Measurements from ENCODE around the gene PPP1R37.
A peak's percentile ranks its signal among the peaks of the same experiment; 100 is the strongest.

The PPP1R37 gene

GRCh38 chr19:45075301-45076028 is 17.5 kb upstream of the PPP1R37 start:
- TF ChIP-seq ZNF48 (tag by site-specific recombination; IDR thresholded peaks at IDR 0.05): no peak
- 0 out of 2 replicates have a peak, but pooled peaks have one; percentile 38 for TF ChIP-seq ZBTB7A (tag by site-specific recombination; IDR thresholded peaks at IDR 0.05; ENCODE audit: low read depth)
- 0 out of 2 replicates have a peak, but pooled peaks have one; percentile 6 for TF ChIP-seq KLF1 (tag by site-specific recombination; IDR thresholded peaks at IDR 0.05)
- TF ChIP-seq SP3 (tag by site-specific recombination; IDR thresholded peaks at IDR 0.05): peak; percentile 20; the same call in 1 of the 2 replicates
- peak; percentile 34; the same call in 1 of the 2 replicates for TF ChIP-seq SP2 (tag by site-specific recombination; IDR thresholded peaks at IDR 0.05)
- TF ChIP-seq ZNF777 (tag by site-specific recombination; IDR thresholded peaks at IDR 0.05; ENCODE audit: borderline replicate concordance): peak; percentile 37; the same call in 1 of the 2 replicates
- TF ChIP-seq ZNF571 (tag by site-specific recombination; IDR thresholded peaks at IDR 0.05): no peak
- peak; percentile 60; the same call in 1 of the 2 replicates for TF ChIP-seq ZBTB20 (tag by site-specific recombination; IDR thresholded peaks at IDR 0.05)
- 0 out of 2 replicates have a peak, but pooled peaks have one; percentile 19 for TF ChIP-seq ZNF398 (tag by site-specific recombination; IDR thresholded peaks at IDR 0.05)
- TF ChIP-seq ZBTB48 (tag by site-specific recombination; IDR thresholded peaks at IDR 0.05): peak; percentile 67; the same call in 1 of the 2 replicates
- 0 out of 2 replicates have a peak, but pooled peaks have one; percentile 16 for TF ChIP-seq WT1 (tag by site-specific recombination; IDR thresholded peaks at IDR 0.05)
- TF ChIP-seq KLF8 (tag by site-specific recombination; IDR thresholded peaks at IDR 0.05): peak; percentile 77; the same call in 1 of the 2 replicates
- peak; percentile 90 for TF ChIP-seq BCL11B (tag by site-specific recombination; IDR thresholded peaks at IDR 0.05; ENCODE audit: low read depth)
- peak; percentile 82 for TF ChIP-seq PATZ1 (tag by site-specific recombination; IDR thresholded peaks at IDR 0.05)
- 0 out of 2 replicates have a peak, but pooled peaks have one; percentile 38 for TF ChIP-seq KLF9 (tag by site-specific recombination; IDR thresholded peaks at IDR 0.05; ENCODE audit: low read depth)
- TF ChIP-seq PRDM1 (tag by site-specific recombination; IDR thresholded peaks at IDR 0.05): no peak
- TF ChIP-seq ZFP69B (tag by site-specific recombination; IDR thresholded peaks at IDR 0.05): peak; percentile 53; the same call in 1 of the 2 replicates
- no peak for TF ChIP-seq ZNF37A (tag by site-specific recombination; IDR thresholded peaks at IDR 0.05)

DNA sequence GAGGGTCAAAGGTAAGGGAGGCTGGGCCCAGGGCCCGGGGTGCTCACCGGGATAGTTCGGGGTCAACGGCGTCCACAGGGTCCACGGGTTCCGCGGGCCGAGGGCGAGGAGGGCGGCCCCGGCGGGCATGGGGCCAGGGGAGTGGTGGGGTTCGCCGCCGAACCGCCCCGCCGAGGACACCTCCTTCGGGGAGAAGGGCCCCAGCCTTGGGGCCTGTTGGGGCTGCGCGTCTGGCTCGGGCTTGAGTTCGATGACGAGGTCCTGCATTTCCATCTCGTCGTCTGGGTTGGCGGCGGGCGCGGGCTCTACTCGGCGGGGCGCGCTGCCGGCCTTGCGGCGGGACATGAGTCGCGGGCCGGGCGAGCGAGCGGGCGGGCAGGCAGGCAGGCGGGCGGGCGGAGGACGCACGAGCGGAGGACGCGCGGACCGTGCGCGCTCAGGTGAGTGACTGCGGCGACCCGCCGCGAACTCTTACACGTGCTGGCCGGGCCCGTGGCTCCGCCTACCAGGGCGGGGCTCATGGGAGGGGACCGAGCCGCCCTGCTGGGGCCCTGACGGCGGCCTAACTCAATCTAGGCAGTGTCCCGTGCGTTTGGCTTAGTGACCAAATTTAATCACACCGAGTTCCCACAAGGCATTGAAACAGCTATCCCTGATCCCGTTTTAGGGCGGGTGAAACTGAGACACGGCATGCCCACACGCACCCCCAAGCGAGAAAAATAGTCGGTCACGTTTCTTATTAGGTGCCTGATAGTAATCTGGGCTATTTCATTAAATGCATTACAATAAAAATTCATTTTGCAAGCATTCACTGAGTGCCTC is 16.7 kb upstream of the PPP1R37 start, which contains the start of gene ZNF296:
Gene ZNF296 (minus strand): TSS at position 450 of the 822 bp plus-strand sequence. CDS start 105 bp downstream, at position 345.
- ChIA-PET CTCF (interaction anchor here (0.9 to 1.9 kb wide), 3 partner anchors 17 to 50 kb away, joined by 3 to 6 read pairs (median 3); no protein-coding TSS in a partner anchor), POLR2A (interaction anchor here (0.7 to 1.2 kb wide), 5 partner anchors 13 to 199 kb away, joined by 3 to 11 read pairs (median 4); partner anchors contain the start of gene PPP1R37)
- peaks cover 18% of the 10 kb centered on the region for H3K4me1 ChIP-seq (ENCODE audit: control insufficient read depth, insufficient read depth, low read length)
- H3K4me3 ChIP-seq (ENCODE audit: low read depth, low read length): peak within 1 kb of the TSS; percentile 22
- H3K9me3 ChIP-seq (ENCODE audit: control insufficient read depth, insufficient read depth, low read depth, low read length): no peaks in the 10 kb centered on the region
- peak within 1 kb of the TSS; percentile 53 for H3K27ac ChIP-seq (ENCODE audit: extremely low read depth, low read depth, low read length)
- peaks cover 12 to 17% of the 10 kb centered on the region in 2 experiments; a peak in 2 of 3 replicates for H3K36me3 ChIP-seq (ENCODE audit: control insufficient read depth in 2 of 2, insufficient read depth in 1 of 2, low read length in 2 of 2)
- TF ChIP-seq ZEB2 (tag by site-specific recombination; IDR thresholded peaks at IDR 0.05): peak; percentile 62
- TF ChIP-seq ZNF776 (tag by site-specific recombination; IDR thresholded peaks at IDR 0.05; ENCODE audit: borderline replicate concordance): no peak
- TF ChIP-seq, protein P1, sequence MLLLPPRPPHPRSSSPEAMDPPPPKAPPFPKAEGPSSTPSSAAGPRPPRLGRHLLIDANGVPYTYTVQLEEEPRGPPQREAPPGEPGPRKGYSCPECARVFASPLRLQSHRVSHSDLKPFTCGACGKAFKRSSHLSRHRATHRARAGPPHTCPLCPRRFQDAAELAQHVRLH (tag by site-specific recombination; IDR thresholded peaks at IDR 0.05): no peak
- no peak for TF ChIP-seq ZNF133 (tag by site-specific recombination; IDR thresholded peaks at IDR 0.05)
- TF ChIP-seq, protein P2, sequence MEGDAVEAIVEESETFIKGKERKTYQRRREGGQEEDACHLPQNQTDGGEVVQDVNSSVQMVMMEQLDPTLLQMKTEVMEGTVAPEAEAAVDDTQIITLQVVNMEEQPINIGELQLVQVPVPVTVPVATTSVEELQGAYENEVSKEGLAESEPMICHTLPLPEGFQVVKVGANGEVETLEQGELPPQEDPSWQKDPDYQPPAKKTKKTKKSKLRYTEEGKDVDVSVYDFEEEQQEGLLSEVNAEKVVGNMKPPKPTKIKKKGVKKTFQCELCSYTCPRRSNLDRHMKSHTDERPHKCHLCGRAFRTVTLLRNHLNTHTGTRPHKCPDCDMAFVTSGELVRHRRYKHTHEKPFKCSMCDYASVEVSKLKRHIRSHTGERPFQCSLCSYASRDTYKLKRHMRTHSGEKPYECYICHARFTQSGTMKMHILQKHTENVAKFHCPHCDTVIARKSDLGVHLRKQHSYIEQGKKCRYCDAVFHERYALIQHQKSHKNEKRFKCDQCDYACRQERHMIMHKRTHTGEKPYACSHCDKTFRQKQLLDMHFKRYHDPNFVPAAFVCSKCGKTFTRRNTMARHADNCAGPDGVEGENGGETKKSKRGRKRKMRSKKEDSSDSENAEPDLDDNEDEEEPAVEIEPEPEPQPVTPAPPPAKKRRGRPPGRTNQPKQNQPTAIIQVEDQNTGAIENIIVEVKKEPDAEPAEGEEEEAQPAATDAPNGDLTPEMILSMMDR (tag by site-specific recombination; IDR thresholded peaks at IDR 0.05): no peak
- TF ChIP-seq ZNF112 (tag by site-specific recombination; IDR thresholded peaks at IDR 0.05): no peak
- TF ChIP-seq ZNF394 (tag by site-specific recombination; IDR thresholded peaks at IDR 0.05; ENCODE audit: borderline replicate concordance): no peak
- TF ChIP-seq ZNF600 (tag by site-specific recombination; IDR thresholded peaks at IDR 0.05): no peak
- TF ChIP-seq ZNF335 (tag by site-specific recombination; conservative IDR thresholded peaks at IDR 0.05): peak; percentile 96

More at GRCh38 chr19:45075301-45076028, 17.5 kb upstream of the PPP1R37 start:
- ChIA-PET CTCF (interaction anchor here (1.0 to 3.4 kb wide), 3 partner anchors 16 to 56 kb away, joined by 3 to 16 read pairs (median 6); no protein-coding TSS in a partner anchor), POLR2A (interaction anchor here (0.5 to 1.3 kb wide), 6 partner anchors 9 to 200 kb away, joined by 3 to 6 read pairs (median 4); partner anchors contain the start of genes CLASRP and PPP1R37)
- H3K4me3 ChIP-seq (ENCODE audit: low read depth, low read length): peak overlapping the region; percentile 22
- peaks cover 15% of the 10 kb centered on the region for H3K4me1 ChIP-seq (ENCODE audit: control insufficient read depth, insufficient read depth, low read length)
- H3K36me3 ChIP-seq (ENCODE audit: control insufficient read depth in 2 of 2, insufficient read depth in 1 of 2, low read length in 2 of 2): peaks cover 6 to 25% of the 10 kb centered on the region in 2 experiments; a peak in 2 of 3 replicates
- peak overlapping the region; percentile 53; the same call in 1 of the 2 replicates for H3K27ac ChIP-seq (ENCODE audit: extremely low read depth, low read depth, low read length)
- no peaks in the 10 kb centered on the region for H3K9me3 ChIP-seq (ENCODE audit: control insufficient read depth, insufficient read depth, low read depth, low read length)

Data from HEK293 (cell line).